SHP77 treated with DMSO at 0.1 percent for 48 hours (cell line): Measurements from ENCODE around the gene CMA1.

Experiments
- DNase-seq: peaks from one replicate; lab custom pipeline; 2025; lab: John Stamatoyannopoulos, UW

CMA1 gene

GRCh38 chr14:24465805-24466204 is 42.3 kb downstream of the CMA1 start:
- DNase-seq = no peak

GRCh38 chr14:24465368-24465767 is 42.7 kb downstream of the CMA1 start:
- DNase-seq = no peak

GRCh38 chr14:24463884-24464785 is 43.9 kb downstream of the CMA1 start:
- DNase-seq = no peak

- DNase-seq = no peak
These were observed 44.8 kb downstream of the CMA1 start for GRCh38 chr14:24463017-24463883.

- DNase-seq = no peak
These were observed 46.7 kb downstream of the CMA1 start for GRCh38 chr14:24461336-24461735.

- DNase-seq = no peak
These were observed 48.7 kb downstream of the CMA1 start for GRCh38 chr14:24459331-24459730.

- no peak for DNase-seq
These were observed 49.3 kb downstream of the CMA1 start for GRCh38 chr14:24458736-24459135.

GRCh38 chr14:24456980-24457379 is 51.1 kb downstream of the CMA1 start:
- no peak for DNase-seq
